Thyroid gland (tissue), 4 donors: Measurements from ENCODE around the gene MARVELD1.

Experiments used
- CTCF ChIP-seq, 6 experiments: fragments of 200-600 bp in 3 of 6; fragments of 450-650 bp in 3 of 6; sonication (generic) in 3 of 6; IDR thresholded peaks; one replicate each; pipeline ENCODE4 v1.5.1; 2016 to 2019; ENCODE audit warnings: antibody characterized with exemption in 6 of 6, mild to moderate bottlenecking in 2 of 6, inconsistent platforms in 1 of 6, moderate library complexity in 1 of 6
- POLR2A ChIP-seq, 2 donors: fragments of 450-650 bp; IDR thresholded peaks; one replicate each; pipeline ENCODE4 v1.6.1; 2017; ENCODE audit warnings: antibody characterized with exemption in 2 of 2, mild to moderate bottlenecking in 2 of 2, moderate library complexity in 1 of 2

DNA sequence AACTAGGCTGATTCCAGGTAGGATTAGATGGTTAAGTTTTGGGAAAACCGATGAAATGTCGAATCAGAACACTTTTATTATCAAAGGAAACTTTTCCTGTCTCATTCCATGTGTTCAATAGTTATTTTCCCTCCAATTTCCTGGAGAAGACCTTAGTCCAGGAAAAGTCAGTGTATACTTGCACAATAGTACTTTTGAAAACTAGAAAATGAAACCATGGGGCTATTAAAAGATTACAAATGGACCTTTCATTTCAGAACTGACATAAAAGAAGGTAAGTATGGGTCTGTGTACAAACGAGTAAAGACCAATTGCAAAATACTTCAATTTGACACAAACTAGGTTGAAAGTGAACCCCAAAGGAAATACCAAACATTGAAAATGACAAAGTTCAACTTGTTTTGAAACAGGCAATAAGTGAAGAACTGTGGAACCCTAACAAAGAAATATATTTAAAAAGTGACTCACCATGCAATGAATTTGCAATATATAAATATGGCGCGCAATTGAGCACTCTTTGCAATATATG lies 28.6 kb upstream of the MARVELD1 start:
- TF ChIP-seq CTCF (IDR thresholded peaks at IDR 0.05), result no peak
- no peak for TF ChIP-seq POLR2A (IDR thresholded peaks at IDR 0.05)
